Measurements from ENCODE around the gene PDE8A. TPM values are rescaled to one million over a fixed set of nuclear protein-coding genes. Genes with fewer than 3 reads are reported as not detected.

The PDE8A gene
- total RNA-seq, 1 donor from 2014 or later = 43.4 TPM

DNA sequence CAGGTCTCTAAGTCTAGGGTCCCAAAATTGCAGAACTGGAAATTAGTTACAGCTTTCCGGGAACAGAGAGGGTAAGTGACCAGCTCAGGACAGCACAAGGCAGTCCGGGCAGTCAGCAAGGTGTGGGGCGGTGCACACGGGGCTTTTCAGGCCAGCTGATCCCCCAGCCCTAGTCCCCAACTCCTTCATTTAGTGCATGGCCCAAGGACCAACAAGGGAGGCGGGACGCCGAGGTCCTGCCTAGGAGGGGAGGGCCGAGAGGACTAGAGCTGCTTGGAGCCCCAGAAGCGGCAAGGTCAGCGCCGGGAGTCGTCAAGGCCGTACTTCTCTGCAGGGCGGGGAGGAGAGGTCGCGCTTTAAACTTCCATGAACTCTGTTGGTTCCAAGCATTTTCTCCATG lies 2.0 kb upstream of the PDE8A start:
- Mint-ChIP-seq H3K4me3 (ENCODE audit: unreplicated experiment) (peak overlapping the region; percentile 94), H3K27me3 (ENCODE audit: unreplicated experiment) (peaks cover 15% of the 10 kb centered on the region), H3K27ac (ENCODE audit: unreplicated experiment) (peak overlapping the region; percentile 8), H3K4me1 (ENCODE audit: unreplicated experiment) (peaks cover 32% of the 10 kb centered on the region), H3K9me3 (ENCODE audit: unreplicated experiment) (no peaks in the 10 kb centered on the region), H3K36me3 (ENCODE audit: low read depth, unreplicated experiment) (peaks cover 8% of the 10 kb centered on the region)
- peak; percentile 15 for DNase-seq (ENCODE audit: low spot score)
- TF ChIP-seq, protein P1, sequence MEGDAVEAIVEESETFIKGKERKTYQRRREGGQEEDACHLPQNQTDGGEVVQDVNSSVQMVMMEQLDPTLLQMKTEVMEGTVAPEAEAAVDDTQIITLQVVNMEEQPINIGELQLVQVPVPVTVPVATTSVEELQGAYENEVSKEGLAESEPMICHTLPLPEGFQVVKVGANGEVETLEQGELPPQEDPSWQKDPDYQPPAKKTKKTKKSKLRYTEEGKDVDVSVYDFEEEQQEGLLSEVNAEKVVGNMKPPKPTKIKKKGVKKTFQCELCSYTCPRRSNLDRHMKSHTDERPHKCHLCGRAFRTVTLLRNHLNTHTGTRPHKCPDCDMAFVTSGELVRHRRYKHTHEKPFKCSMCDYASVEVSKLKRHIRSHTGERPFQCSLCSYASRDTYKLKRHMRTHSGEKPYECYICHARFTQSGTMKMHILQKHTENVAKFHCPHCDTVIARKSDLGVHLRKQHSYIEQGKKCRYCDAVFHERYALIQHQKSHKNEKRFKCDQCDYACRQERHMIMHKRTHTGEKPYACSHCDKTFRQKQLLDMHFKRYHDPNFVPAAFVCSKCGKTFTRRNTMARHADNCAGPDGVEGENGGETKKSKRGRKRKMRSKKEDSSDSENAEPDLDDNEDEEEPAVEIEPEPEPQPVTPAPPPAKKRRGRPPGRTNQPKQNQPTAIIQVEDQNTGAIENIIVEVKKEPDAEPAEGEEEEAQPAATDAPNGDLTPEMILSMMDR (IDR thresholded peaks at IDR 0.05; ENCODE audit: unreplicated experiment) = no peak

- Mint-ChIP-seq H3K9me3 (ENCODE audit: unreplicated experiment) (no peaks in the 10 kb centered on the region), H3K36me3 (ENCODE audit: low read depth, unreplicated experiment) (peaks cover 8% of the 10 kb centered on the region), H3K4me1 (ENCODE audit: unreplicated experiment) (peaks cover 34% of the 10 kb centered on the region), H3K27ac (ENCODE audit: unreplicated experiment) (peak overlapping the region; percentile 8), H3K27me3 (ENCODE audit: unreplicated experiment) (peaks cover 13% of the 10 kb centered on the region), H3K4me3 (ENCODE audit: unreplicated experiment) (peak overlapping the region; percentile 94)
- peak; percentile 79 for DNase-seq (ENCODE audit: low spot score)
- TF ChIP-seq, protein P1 (IDR thresholded peaks at IDR 0.05; ENCODE audit: unreplicated experiment) = no peak
Measured at GRCh38 chr15:84980196-84981053, 1.2 kb upstream of the PDE8A start.

GRCh38 chr15:84981054-84981710 lies 474 bp upstream of the PDE8A start:
- Mint-ChIP-seq H3K27me3 (ENCODE audit: unreplicated experiment) (peaks cover 11% of the 10 kb centered on the region), H3K27ac (ENCODE audit: unreplicated experiment) (no peak overlapping the region)

GRCh38 chr15:84982301-84982920 lies 755 bp downstream of the PDE8A start:
- Mint-ChIP-seq H3K9me3 (ENCODE audit: unreplicated experiment) (no peaks in the 10 kb centered on the region), H3K36me3 (ENCODE audit: low read depth, unreplicated experiment) (peaks cover 11% of the 10 kb centered on the region), H3K27ac (ENCODE audit: unreplicated experiment) (peak overlapping the region; percentile 91), H3K4me1 (ENCODE audit: unreplicated experiment) (peaks cover 38% of the 10 kb centered on the region), H3K27me3 (ENCODE audit: unreplicated experiment) (peaks cover 5% of the 10 kb centered on the region), H3K4me3 (ENCODE audit: unreplicated experiment) (peak overlapping the region; percentile 94)
- TF ChIP-seq, protein P1 (IDR thresholded peaks at IDR 0.05; ENCODE audit: unreplicated experiment) = no peak
- peak; percentile 41 for DNase-seq (ENCODE audit: low spot score)

More at GRCh38 chr15:84981054-84981710, 474 bp upstream of the PDE8A start:
- DNase-seq (ENCODE audit: low spot score) = peak; percentile 98
- Mint-ChIP-seq H3K9me3 (ENCODE audit: unreplicated experiment) (no peaks in the 10 kb centered on the region), H3K4me1 (ENCODE audit: unreplicated experiment) (peaks cover 36% of the 10 kb centered on the region), H3K36me3 (ENCODE audit: low read depth, unreplicated experiment) (peaks cover 8% of the 10 kb centered on the region), H3K4me3 (ENCODE audit: unreplicated experiment) (peak overlapping the region; percentile 87)
- TF ChIP-seq, protein P1 (IDR thresholded peaks at IDR 0.05; ENCODE audit: unreplicated experiment) = no peak

Measured in endothelial cell (in vitro differentiated cells).